Right renal cortex interstitium (tissue), 3 donors: ENCODE results near the gene ZNF154. TPM values are rescaled to one million over a fixed set of nuclear protein-coding genes. Genes with fewer than 3 reads are reported as not detected.
"Not testable (repeated sequence)": the region's sequence is repeated elsewhere in the genome, so short reads cannot be mapped to it uniquely, and the experiment has no call there.

Source experiments
- DNase-seq, 3 donors: peaks; one replicate each; pipeline ENCODE4 v3.0.0-alpha.2; 2013; ENCODE audit warnings: low read depth in 3 of 3, low spot score in 2 of 3
- polyA plus RNA-seq, 3 donors: library from polyadenylated mRNA; unstranded; fragments of 120-200 nt; gene quantifications; one replicate each; pipeline ENCODE4 v1.2.1, GENCODE V29; 2013; ENCODE audit not compliant: insufficient read length in 3 of 3

Gene ZNF154
- polyA plus RNA-seq, result 10 to 100 TPM; 24.1 to 27.6 (median 27.4) TPM

DNA sequence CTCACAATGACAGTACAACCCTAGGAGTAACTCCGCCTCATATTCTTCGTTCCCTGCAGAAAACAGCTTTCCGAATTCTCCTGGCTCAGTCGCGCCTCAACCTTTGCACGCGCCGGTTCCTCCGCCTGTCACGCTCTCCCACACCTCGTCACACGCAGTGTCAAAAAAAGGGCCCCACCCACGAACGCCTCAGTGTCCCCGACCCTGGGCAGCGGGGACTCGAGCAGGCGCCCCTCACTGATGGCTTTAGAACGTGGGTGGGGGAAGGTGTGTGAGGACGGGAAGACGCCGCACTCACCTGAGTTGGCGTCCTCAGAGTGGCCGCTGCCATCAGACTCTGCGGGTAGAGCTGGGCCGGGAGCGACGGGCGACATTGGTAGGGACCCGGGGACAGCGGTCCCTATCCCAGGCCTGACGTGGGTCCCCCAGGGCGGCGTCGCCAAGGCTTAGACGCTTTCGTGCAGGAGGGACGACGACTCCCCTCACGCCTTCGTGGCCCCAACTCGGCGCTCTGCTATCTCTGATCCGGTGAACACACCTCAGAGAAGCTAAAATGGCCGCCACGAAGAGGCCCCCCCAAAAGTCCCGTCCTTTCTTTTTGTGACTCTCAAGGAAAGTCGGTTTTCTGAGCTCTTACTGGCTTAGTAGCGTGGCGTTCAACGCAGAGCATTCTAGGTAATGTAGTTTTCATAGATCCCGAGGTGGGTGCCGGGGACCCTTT, at the start of gene ZNF154:
Gene ZNF154 (minus strand): TSS at position 564 of the 721 bp plus-strand sequence. CDS start 233 bp downstream, at position 331.
- peak; percentile 74 to 80 (median 77) for DNase-seq

GRCh38 chr19:57757941-57758340, 48.9 kb upstream of the ZNF154 start:
- DNase-seq, result no peak

DNA sequence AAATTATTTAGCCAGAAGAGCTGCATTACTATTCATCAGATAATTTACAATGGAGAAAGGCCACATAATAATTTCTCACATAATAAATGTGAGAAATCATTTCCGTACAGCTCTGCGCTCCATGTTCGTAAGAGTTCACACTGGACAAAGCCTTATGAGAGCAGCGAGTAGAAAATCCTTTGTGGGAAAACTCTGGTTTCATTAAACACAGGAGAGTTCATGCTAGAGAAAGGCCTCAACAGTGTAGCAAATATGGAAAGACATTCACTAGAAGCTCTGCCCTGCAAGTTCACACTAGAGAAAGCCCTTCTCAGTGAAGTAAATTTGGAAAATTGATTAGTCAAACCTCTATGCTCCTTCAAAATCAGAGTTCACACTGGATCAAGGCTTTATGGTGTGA, 46.0 kb upstream of the ZNF154 start:
- no peak for DNase-seq

DNA sequence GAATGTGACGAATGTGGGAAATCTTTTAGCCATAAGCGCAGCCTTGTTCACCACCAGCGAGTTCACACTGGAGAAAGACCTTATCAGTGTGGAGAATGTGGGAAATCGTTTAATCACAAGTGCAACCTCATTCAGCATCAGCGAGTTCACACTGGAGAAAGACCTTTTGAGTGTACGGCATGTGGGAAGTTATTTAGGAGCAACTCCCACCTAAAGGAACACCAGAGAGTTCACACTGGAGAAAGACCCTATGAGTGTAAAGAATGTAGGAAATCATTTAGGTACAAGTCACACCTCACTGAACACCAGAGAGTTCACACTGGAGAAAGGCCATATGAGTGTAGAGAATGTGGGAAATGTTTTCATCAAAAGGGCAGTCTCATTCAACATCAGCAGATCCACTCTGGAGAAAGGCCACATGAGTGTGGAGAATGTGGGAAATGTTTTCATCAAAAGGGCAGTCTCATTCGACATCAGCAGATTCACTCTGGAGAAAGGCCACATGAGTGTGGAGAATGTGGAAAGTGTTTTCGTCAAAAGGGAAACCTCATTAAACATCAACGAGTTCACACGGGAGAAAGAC, 45.2 kb upstream of the ZNF154 start:
- DNase-seq, result no peak

GRCh38 chr19:57748029-57748428, 39.0 kb upstream of the ZNF154 start:
- no peak for DNase-seq

DNA sequence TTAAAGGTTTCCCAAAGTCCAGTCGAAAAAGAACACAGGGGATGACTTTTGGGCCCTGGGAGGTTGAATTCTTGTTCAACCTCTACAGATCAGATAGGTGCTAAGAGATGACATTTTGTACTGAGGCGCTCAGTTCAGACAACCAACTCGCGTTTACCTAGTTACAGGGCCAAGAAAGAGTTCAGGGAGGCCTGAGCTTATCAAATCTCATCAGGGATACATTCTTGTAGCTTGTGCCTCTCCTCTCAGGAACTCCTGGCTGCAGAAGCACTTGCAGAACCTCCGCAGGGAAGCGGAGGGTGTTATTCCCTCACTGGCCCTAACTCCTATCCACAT, 38.4 kb upstream of the ZNF154 start:
- no peak for DNase-seq

DNA sequence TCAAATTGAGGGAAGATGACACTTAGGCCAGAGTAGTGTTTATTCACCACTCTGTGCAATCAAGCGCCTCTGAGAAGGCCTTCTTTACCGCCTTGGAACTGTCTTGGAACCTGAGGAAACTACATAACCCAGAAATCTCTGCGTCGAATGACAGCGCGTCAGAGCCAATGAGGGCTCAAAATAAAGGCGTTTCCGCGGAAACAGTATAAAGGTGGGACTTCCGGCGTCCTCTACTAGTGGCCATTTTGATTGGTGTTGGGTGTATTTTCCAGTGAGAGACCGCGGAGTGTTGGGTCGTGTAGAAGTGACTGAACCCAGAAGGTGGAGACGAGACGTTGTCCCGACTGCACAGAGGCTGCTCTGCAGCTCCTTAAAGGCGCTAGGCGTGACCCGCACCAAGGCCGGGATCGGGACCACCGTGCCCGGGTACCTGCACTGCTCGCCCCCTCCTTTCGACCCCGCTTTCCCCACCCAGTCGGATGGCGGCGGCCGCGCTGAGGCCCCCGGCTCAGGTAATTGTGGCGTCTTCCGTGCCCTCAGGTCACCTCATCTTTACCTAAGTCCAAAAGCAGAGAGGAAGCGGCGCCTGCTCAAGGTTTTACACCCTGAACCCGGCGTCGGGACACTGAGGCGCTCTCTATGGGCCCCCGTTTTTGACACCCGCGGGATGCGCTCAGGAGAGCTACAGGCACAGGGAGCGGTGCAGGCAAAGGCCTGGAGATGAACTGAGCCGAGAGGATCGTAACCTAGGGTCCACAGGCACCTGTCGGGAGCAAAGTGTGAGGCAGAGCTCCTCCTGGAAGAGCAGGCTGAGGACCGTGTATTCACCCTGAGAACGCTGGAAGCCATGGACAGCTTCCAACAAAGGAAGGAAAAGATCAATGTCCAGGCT, 37.8 kb upstream of the ZNF154 start, which contains the start of gene ZNF776:
Gene ZNF776 (plus strand): TSS at position 236 of the 892 bp plus-strand sequence. CDS start 244 bp downstream, at position 480.
- DNase-seq, result peak; percentile 87 to 92 (median 91)

GRCh38 chr19:57738770-57739169, 29.8 kb upstream of the ZNF154 start:
- DNase-seq, result not testable (repeated sequence)

DNA sequence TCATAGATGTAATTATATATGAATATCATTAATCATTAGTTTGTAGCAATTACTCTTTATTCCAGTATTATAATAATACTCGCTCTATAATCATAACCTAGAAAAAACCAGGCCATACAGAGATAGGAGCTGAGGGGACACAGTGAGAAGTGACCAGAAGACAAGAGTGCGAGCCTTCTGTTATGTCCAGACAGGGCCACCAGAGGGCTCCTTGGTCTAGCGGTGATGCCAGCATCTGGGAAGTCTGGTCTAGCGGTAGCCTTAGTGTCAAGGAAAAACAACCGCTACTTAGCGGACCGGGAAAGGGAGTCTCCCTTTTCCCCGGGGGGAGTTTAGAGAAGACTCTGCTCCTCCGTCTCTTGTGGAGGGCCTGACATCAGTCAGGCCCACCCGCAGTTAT, 29.3 kb upstream of the ZNF154 start:
- DNase-seq, result peak in 1 of 3 donors; percentile 9

DNA sequence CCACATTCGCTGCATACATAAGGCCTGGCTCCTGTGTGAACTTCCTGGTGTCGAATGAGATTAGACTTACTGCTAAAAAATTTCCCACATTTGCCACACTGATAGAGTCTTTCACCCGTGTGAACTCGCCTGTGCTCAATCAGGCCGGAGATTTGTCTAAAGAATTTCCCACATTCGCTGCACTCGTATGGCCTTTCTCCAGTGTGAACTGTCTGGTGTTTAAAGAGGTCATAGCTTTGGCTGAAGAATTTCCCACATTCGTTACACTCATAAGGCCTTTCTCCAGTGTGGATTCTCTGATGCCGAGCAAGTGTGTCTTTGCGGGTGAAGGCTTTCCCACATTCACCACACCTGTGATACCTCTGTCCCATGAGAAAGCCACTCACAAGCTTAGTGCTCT, 11.9 kb upstream of the ZNF154 start:
- no peak for DNase-seq

- DNase-seq, result no peak
These were observed 11.0 kb upstream of the ZNF154 start for GRCh38 chr19:57719901-57720519.

DNA sequence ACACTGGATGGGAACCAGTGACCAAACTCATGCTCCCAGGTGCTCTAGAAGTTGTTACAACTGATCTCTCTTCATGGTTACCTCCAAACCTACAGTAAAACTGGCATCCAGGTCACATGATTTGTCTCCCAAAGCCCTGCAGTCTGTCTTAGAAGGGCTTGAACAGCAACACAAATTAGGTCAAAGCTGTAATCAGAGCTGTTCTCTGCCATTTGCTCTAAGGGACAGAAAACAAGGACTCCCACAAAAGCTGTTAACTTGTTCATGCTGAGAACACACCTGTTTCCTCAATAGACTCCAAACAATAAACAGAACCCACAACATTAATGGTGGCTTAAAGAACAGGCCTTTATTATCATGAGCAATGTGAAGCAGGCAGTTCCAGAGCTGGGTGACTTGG, 10.4 kb upstream of the ZNF154 start:
- no peak for DNase-seq

- no peak for DNase-seq
These were observed 3.2 kb upstream of the ZNF154 start for GRCh38 chr19:57712222-57712621.

DNA sequence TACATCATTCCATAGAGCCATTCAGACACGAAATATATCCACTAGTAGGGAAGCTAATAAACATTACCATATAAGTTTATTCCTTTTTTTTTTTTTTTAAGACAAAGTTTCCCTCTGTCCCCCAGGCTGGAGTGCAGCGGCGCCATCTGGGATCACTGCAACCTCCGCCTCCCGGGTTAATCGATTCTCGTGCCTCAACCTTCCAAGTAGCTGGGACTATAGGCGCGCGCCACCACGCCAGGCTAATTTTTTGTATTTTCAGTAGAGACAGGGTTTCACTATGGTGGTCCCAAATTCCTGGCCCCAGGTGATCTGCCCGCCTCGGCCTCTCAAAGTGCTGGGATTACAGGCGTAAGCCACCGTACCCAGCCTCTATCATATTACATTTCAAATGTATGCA, 612 bp upstream of the ZNF154 start:
- no peak for DNase-seq

GRCh38 chr19:57706346-57706745, 2.7 kb downstream of the ZNF154 start:
- DNase-seq, result no peak

GRCh38 chr19:57701625-57702024, 7.4 kb downstream of the ZNF154 start:
- DNase-seq, result no peak

DNA sequence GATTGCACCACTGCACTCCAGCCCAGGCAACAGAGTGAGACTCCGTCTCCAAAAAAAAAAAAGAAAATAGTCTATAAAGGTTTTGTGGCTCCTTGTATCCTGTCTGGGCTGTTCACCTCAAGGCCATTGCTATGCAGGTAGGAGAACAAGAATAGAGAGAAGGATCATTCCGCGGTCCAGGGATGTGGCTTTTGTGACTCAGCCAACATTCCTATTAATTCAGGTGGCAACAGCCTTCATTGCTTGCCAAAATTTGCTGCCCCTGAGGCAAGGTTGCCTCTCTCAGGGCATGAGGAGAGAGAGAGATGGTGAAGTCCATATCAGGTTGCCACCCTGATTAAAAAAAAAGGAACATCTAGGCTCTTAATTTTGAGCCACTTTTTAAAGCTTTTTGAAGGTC, 19.3 kb downstream of the ZNF154 start:
- no peak for DNase-seq

DNA sequence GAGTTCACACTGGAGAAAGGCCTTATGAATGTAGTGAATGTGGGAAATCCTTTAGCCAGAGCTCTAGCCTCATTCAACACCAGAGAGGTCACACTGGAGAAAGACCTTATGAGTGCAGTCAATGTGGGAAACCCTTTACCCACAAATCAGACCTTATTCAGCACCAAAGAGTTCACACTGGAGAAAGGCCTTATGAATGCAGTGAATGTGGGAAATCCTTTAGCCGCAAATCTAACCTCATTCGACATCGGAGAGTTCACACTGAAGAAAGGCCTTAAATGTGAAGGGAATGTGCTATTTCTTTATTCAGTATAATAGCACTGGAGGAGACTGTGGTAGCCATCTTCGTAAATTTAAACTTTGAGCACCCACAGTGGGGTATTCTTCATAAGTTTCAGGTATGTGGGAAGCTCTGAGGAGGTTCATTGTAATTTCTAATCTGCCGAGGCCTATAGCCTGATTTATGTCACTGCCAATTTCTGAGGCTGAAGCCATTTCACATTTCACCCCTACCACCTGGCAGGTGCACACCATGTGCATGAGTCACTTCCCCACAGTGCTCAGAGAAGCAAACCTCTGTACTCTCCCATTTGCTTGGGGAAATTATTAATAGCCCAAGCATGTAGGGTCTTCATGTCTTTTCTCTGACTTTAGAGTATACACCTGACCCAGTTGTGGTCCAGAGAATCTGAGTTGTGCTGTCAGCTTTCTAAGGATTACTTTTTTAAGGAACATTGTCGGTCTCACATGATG, 20.8 kb downstream of the ZNF154 start:
- DNase-seq, result no peak

DNA sequence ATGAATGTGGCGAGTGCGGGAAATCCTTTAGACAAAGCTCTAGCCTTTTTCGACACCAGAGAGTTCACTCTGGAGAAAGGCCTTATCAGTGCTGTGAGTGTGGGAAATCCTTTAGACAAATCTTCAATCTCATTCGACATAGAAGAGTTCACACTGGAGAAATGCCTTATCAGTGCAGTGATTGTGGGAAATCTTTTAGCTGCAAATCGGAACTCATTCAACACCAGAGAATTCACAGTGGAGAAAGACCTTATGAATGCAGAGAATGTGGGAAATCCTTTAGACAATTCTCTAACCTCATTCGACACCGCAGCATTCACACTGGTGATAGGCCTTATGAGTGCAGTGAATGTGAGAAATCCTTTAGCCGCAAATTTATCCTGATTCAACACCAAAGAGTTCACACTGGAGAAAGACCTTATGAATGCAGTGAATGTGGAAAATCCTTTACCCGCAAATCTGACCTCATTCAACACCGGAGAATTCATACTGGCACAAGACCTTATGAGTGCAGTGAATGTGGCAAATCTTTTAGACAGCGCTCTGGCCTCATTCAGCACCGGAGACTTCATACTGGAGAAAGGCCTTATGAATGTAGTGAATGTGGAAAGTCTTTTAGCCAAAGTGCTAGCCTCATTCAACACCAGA, 21.5 kb downstream of the ZNF154 start:
- no peak for DNase-seq

DNA sequence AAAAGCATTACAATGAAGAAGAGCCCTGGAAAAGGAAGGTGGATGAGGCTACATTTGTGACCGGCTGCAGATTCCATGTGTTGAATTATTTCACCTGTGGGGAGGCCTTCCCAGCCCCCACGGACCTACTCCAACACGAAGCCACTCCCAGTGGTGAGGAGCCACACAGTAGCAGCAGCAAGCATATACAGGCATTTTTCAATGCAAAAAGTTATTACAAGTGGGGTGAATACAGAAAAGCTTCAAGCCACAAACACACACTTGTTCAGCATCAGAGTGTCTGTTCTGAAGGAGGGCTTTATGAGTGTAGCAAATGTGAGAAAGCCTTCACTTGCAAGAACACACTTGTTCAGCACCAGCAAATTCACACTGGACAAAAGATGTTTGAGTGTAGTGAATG, 22.3 kb downstream of the ZNF154 start:
- no peak for DNase-seq
